ENCODE data around the gene CACNA1B.

Gene CACNA1B

DNA sequence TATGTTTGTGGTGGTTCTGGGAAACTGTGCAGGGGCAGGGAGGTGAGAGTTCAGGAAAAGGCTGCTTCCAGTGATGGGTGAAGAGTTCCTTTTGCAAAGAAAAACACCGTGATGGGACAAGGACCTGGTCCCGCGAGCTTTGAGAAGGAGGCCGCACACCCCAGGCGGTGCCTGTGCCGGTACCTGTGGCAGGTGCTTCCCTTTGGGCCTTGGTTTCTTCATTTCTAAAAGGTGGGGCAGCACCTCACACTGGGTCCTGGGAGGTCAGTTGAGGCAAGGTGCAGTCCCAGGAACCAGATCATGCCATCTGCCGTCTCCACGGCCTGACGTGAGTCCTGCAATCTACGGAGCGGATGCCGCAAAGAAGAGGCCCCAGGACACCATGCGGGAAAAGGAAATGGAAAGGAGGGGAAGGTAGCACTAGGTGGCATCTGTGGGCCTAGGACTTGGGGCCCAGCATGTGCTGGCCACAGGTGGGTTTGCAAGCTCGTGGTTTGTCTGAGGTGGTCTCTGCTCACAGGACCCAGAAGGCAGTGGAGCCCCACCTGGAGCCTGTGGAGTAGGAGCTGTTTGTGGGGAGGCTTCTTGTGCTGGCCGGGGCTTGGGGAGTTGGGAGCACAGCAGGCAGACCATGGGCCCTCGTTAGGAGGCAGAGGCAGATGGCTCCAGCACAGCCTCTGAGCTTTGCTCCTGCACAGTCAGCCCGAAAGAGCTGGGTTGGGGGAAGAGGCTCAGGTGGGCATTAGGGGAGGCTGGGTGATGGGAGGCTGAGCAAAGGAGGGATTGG lies 131.6 kb downstream of the CACNA1B start:
- TF ChIP-seq, protein P1, sequence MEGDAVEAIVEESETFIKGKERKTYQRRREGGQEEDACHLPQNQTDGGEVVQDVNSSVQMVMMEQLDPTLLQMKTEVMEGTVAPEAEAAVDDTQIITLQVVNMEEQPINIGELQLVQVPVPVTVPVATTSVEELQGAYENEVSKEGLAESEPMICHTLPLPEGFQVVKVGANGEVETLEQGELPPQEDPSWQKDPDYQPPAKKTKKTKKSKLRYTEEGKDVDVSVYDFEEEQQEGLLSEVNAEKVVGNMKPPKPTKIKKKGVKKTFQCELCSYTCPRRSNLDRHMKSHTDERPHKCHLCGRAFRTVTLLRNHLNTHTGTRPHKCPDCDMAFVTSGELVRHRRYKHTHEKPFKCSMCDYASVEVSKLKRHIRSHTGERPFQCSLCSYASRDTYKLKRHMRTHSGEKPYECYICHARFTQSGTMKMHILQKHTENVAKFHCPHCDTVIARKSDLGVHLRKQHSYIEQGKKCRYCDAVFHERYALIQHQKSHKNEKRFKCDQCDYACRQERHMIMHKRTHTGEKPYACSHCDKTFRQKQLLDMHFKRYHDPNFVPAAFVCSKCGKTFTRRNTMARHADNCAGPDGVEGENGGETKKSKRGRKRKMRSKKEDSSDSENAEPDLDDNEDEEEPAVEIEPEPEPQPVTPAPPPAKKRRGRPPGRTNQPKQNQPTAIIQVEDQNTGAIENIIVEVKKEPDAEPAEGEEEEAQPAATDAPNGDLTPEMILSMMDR (IDR thresholded peaks at IDR 0.05): no peak
- no peak for TF ChIP-seq ZFX (IDR thresholded peaks at IDR 0.05; ENCODE audit: borderline replicate concordance)
- no peak overlapping the region for H3K27ac ChIP-seq

DNA sequence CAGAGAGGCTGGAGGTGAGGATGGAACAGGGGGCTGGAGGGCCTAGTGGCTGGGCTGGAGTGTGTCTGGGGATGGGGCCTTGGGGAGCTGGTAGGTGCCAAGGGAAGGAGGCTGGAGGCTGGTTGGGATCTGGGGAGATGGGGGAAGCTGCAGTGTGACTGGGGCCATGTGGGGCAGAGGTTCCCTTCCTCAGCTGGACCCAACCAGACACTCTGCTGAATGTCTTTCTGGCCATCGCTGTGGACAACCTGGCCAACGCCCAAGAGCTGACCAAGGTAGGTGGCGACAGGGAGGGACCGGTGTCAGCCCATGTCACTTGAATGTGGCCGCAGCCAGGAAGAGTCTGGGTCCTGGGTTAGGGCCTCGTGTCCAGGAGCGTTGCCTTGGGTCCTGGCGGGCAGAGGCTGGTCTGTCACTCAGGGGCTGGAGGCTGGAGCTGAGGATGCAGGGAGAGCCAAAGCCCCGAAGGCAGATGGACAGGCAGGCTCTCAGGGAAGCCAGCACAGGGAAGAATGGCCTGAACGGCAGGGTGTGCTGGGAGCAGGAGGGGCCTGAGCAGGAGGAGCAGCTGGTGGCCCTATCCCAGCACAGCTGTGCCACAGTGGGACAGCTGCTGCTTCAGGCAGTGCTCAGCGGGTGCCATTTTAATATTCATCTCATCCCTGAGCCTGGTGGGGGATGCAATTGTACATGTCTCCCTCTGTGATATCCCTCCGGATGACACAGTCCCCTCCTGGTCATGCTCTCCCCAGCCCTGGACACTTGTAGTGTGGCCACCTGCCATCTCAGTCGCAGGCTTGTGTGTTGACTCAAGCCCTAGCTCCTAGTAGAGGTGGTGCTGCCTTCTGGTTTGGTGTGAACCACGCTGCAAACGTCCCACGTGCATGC lies 132.5 kb downstream of the CACNA1B start:
- no peak overlapping the region for H3K27ac ChIP-seq
- TF ChIP-seq, protein P1 (IDR thresholded peaks at IDR 0.05): no peak
- TF ChIP-seq ZFX (IDR thresholded peaks at IDR 0.05; ENCODE audit: borderline replicate concordance): no peak

DNA sequence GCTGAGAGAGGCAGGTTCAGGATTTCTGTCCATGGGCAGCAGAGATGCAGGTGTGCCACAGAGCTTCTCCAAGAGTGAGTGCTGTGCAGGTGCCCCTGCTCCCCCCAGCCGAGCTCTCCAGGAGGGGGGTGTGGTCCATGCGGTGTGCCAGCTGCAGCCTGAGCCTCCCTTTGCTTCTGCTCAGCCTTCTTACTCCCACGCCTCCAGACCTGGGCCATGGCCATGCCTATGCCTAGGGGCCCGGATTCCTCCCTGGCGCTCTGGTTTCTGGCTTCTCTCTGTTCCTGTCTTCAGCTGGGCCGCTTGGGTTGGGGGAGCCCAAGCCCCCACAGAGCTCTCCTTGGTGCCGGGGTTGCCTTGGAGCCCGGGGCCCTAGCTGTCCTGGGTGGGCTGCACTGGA lies 133.3 kb downstream of the CACNA1B start:
- TF ChIP-seq, protein P1 (IDR thresholded peaks at IDR 0.05): no peak
- no peak for TF ChIP-seq ZFX (IDR thresholded peaks at IDR 0.05; ENCODE audit: borderline replicate concordance)
- no peak overlapping the region for H3K27ac ChIP-seq

DNA sequence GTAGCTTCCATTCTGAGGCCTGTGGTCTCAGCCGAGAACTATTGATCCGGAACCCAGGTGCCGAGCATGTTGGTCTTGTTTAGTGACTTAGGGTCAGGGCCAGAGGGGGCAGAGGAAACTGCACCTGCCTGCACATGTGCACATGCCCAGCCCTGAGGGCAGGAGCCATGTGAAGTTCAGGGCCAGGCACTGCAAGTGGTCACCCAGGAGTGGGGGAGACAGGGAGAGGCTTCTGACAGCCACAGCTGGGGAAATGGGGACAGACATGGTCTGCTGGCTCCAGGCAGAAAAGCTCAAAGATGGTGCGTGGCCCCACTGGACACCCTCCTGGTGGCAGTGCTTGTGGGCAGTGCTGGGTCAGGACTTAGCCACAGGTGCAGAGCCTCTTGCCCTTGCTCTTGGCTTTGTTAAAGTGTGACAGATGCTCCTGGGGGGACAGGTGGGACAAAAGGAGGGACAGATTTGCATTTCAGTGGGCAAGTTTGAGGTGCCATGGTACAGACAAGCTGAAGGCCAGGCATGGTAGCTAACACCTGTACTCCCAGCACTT lies 134.4 kb downstream of the CACNA1B start:
- H3K27ac ChIP-seq: no peak overlapping the region
- TF ChIP-seq ZFX (IDR thresholded peaks at IDR 0.05; ENCODE audit: borderline replicate concordance): no peak
- TF ChIP-seq, protein P1 (IDR thresholded peaks at IDR 0.05): no peak

DNA sequence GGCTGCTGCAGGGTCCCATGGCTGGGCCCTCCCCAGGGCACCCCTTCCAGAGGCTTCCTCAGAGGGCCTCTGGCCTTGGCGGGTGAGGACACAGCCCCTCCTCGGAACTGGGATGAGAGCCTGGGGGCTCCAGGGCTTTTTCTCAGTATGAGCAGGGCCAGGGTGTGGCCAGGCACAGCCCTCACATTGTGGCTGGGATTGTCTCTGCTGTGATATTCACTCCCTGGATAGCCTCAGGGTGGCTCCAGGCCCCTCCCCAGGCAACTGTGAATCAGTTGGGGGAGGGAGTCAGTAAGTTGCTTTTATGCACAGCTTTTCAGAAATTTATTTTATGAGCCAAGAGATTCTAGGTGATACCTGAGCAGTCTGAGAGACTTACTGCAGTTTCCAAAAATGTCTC lies 135.7 kb downstream of the CACNA1B start:
- H3K27ac ChIP-seq: no peak overlapping the region
- TF ChIP-seq ZFX (IDR thresholded peaks at IDR 0.05; ENCODE audit: borderline replicate concordance): no peak
- TF ChIP-seq, protein P1 (IDR thresholded peaks at IDR 0.05): no peak

DNA sequence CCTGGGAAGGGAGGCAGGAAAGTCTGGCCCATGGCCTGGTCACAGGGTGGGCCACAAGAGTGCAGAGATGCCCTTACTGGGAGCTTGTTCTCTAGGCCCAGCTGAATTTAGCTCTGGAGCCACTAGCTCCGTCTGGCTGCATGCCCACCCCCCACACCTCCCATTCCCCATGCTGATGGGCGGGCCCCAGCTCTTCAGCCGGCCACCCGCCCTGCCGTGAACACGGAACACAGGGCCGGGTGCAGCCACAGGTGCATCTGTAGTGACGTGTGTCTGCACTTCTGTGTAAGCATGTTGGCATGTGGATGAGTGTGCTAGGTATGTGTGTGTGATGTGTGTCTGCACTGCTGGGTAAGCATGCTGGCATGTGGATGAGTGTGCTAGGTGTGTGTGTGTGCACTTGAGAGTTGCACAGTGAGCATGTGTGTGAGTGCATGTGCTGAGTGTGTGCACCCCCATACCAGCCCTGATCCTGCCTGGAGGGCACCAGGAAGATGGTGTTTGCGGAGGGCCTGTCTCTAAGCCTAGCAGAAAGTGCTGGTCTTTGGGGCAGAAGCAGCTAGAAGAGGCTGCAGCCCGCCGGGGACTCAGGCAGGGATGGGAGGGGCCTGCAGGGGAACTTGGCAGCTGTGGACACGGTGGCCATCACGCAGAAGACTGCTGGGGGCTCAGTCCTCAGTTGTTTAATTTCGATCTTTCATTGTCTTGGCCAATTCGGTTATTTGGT lies 136.4 kb downstream of the CACNA1B start:
- no peak for TF ChIP-seq ZFX (IDR thresholded peaks at IDR 0.05; ENCODE audit: borderline replicate concordance)
- TF ChIP-seq, protein P1 (IDR thresholded peaks at IDR 0.05): no peak
- H3K27ac ChIP-seq: no peak overlapping the region
